Testis (tissue), 3 donors: ENCODE data around the gene CDK8. TPM values are rescaled to one million over a fixed set of nuclear protein-coding genes. Genes with fewer than 3 reads are reported as not detected.

Experiments
- DNase-seq: peaks from one replicate; pipeline ENCODE4 v3.0.0-alpha.2; 2019
- H3K27ac ChIP-seq, 2 donors: fragments of 200-600 bp; sonication (generic); one replicate each; pipeline ENCODE4 v1.5.1; 2019
- H3K27me3 ChIP-seq: fragments of 200-600 bp; sonication (generic); one replicate; pipeline ENCODE4 v1.5.1; 2019
- H3K36me3 ChIP-seq: fragments of 200-600 bp; sonication (generic); one replicate; pipeline ENCODE4 v1.5.1; 2017; ENCODE audit warnings: low read depth; ENCODE audit errors: missing control alignments
- H3K4me1 ChIP-seq: fragments of 200-600 bp; sonication (generic); one replicate; pipeline ENCODE4 v1.5.1; 2019
- H3K4me3 ChIP-seq, 2 donors: fragments of 200-600 bp; sonication (generic); one replicate each; pipeline ENCODE4 v1.5.1; 2017 to 2019
- H3K9me3 ChIP-seq: fragments of 200-600 bp; sonication (generic); one replicate; pipeline ENCODE4 v1.5.1; 2017
- POLR2A ChIP-seq: fragments of 450-650 bp; IDR thresholded peaks from one replicate; pipeline ENCODE4 v1.6.1; 2017; ENCODE audit warnings: antibody characterized with exemption, mild to moderate bottlenecking, moderate library complexity
- WGBS, 2 donors: methylation state at CpG; one replicate each; pipeline ENCODE4 v1.1.5; 2018; 5-methylcytosine and 5-hydroxymethylcytosine counted together
- intact Hi-C: fragments of 100-400 bp; cut with DNase I; formaldehyde crosslinking; loops from one replicate; pipeline ENCODE4 v1.15.1; 2023; ENCODE audit warnings: low total_unique reads
- polyA plus RNA-seq: library from polyadenylated mRNA; stranded (reverse); fragments of 350-450 nt; fragmentation: Illumina TruSeq; extraction: RNeasy Lipid Tissue Mini Kit (QIAGEN cat#74804); gene quantifications from one replicate; pipeline ENCODE4 v1.2.3, GENCODE V29; 2014; ENCODE audit warnings: low read depth, low replicate concordance; ENCODE audit not compliant: insufficient read depth
- total RNA-seq, 2 donors: library from RNA; depleted of rRNA; stranded (reverse); fragments of >200 nt; gene quantifications; one replicate each; pipeline ENCODE4 v1.2.3, GENCODE V29; 2016
- TF ChIP-seq, protein P1 (sequence below), 3 experiments: fragments of 450-650 bp in 2 of 3; fragments of 200-600 bp in 1 of 3; sonication (generic) in 1 of 3; IDR thresholded peaks; one replicate each; pipeline ENCODE4 v1.5.1; 2016 to 2019; ENCODE audit warnings: antibody characterized with exemption in 3 of 3, mild to moderate bottlenecking in 2 of 3, moderate library complexity in 1 of 3

The CDK8 gene
- total and polyA plus RNA-seq, 3 donors from 2014 or later: 16.5 to 31.7 (median 27.1) TPM

DNA sequence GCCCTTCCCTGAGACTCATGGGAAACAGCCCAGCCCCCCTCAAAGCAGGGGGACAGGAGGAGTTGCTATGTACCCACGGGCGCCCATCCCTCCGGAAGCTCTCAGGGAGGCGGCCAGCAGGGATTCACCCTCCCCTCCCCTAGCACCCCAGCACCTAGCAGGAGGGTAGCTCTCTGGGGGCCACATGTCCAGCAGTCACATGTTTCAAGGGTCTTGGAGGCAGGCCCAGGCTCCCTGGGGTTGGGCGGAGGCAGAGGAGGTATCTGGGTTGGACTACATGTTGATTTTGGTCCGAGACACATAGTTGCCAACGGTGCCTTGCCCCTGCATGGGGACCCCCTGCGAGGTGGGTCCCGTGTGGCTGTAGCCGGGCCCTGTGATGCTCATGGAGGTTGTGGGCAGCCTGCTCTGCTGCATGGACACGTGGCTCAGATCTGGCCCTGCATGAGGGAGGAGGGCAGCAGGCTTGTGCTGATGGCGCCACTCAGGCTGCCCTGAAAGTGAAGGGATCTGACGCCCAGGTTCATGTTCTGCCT is 24.8 kb upstream of the CDK8 start:
- no peaks in the 10 kb centered on the region for H3K36me3 ChIP-seq
- H3K4me3 ChIP-seq: no peak overlapping the region
- intact Hi-C loops: no loop called here
- no peaks in the 10 kb centered on the region for H3K4me1 ChIP-seq
- H3K9me3 ChIP-seq: no peaks in the 10 kb centered on the region
- no peaks in the 10 kb centered on the region for H3K27me3 ChIP-seq
- DNase-seq: no peak
- WGBS, 2 donors: 90 to 100% methylated on average over 4 to 13 of the region's 13 CpGs
- TF ChIP-seq POLR2A: no peak
- TF ChIP-seq, protein P1, sequence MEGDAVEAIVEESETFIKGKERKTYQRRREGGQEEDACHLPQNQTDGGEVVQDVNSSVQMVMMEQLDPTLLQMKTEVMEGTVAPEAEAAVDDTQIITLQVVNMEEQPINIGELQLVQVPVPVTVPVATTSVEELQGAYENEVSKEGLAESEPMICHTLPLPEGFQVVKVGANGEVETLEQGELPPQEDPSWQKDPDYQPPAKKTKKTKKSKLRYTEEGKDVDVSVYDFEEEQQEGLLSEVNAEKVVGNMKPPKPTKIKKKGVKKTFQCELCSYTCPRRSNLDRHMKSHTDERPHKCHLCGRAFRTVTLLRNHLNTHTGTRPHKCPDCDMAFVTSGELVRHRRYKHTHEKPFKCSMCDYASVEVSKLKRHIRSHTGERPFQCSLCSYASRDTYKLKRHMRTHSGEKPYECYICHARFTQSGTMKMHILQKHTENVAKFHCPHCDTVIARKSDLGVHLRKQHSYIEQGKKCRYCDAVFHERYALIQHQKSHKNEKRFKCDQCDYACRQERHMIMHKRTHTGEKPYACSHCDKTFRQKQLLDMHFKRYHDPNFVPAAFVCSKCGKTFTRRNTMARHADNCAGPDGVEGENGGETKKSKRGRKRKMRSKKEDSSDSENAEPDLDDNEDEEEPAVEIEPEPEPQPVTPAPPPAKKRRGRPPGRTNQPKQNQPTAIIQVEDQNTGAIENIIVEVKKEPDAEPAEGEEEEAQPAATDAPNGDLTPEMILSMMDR (IDR thresholded peaks at IDR 0.05): no peak
- no peak overlapping the region for H3K27ac ChIP-seq

DNA sequence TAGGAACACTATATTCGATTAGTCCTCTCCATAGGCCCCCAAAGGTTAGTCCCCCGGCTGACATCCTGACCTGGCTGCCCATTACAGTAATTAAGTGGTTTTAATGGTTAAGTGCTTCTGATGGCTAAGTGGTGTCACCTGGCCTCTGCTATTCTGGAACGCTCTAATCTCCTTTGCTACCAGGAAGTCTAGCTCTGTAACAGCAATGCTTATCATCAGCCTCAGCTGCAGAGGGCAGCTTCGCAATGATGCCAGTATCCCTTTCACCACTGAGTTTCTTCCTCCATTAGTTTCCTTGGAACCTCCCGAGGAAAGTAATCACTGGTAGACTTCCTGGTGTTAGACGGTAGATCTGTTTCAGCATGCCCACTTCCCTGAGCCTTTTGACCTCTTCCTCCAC is 23.2 kb upstream of the CDK8 start:
- Histone ChIP-seq H3K27ac (no peak overlapping the region), H3K27me3 (no peaks in the 10 kb centered on the region), H3K36me3 (no peaks in the 10 kb centered on the region), H3K9me3 (no peaks in the 10 kb centered on the region), H3K4me1 (no peaks in the 10 kb centered on the region), H3K4me3 (no peak overlapping the region)
- WGBS, 2 donors: 72 to 80% methylated on average over 6 of the region's 6 CpGs
- intact Hi-C loops: no loop called here
- DNase-seq: no peak
- no peak for TF ChIP-seq POLR2A
- TF ChIP-seq, protein P1 (IDR thresholded peaks at IDR 0.05): no peak

- H3K9me3 ChIP-seq: no peaks in the 10 kb centered on the region
- intact Hi-C loops: no loop called here
- 68 to 69% methylated on average over 1 of the region's 1 CpG for WGBS, 2 donors
- H3K27ac ChIP-seq: no peak overlapping the region
- no peaks in the 10 kb centered on the region for H3K27me3 ChIP-seq
- DNase-seq: no peak
- no peak for TF ChIP-seq POLR2A
- TF ChIP-seq, protein P1 (IDR thresholded peaks at IDR 0.05): no peak
- H3K36me3 ChIP-seq: no peaks in the 10 kb centered on the region
- H3K4me1 ChIP-seq: no peaks in the 10 kb centered on the region
- no peak overlapping the region for H3K4me3 ChIP-seq
These were observed 17.6 kb upstream of the CDK8 start for GRCh38 chr13:26236296-26236695.

DNA sequence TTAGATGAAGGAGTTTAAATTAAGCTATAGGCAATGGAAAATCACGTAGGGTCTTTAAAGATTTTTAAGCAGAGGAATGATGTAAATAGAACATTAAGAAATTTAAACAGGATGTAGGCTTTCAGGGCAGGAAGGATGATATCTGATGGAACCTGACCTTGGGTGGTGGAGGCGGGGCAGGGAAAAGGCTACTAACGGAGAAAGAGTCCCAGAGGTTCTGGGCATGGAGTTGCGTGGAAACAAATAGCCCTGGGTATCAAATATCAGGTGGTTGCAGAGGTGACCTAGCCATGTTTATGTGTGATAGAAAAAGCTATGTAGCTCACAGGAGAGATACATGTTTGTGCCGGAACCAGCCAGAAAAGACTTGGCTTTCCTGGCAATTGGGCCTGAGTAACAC is 7.8 kb upstream of the CDK8 start:
- intact Hi-C loops: no loop called here
- Histone ChIP-seq H3K4me1 (no peaks in the 10 kb centered on the region), H3K27ac (no peak overlapping the region), H3K9me3 (no peaks in the 10 kb centered on the region), H3K4me3 (no peak overlapping the region), H3K27me3 (no peaks in the 10 kb centered on the region), H3K36me3 (no peaks in the 10 kb centered on the region)
- WGBS, 2 donors: 38 to 64% methylated on average over 5 of the region's 5 CpGs
- no peak for DNase-seq
- TF ChIP-seq, protein P1 (IDR thresholded peaks at IDR 0.05): no peak
- TF ChIP-seq POLR2A: no peak

GRCh38 chr13:26247011-26247410 is 6.9 kb upstream of the CDK8 start:
- intact Hi-C loops: no loop called here
- TF ChIP-seq, protein P1 (IDR thresholded peaks at IDR 0.05): no peak
- no peak for TF ChIP-seq POLR2A
- Histone ChIP-seq H3K4me3 (no peak overlapping the region), H3K4me1 (no peaks in the 10 kb centered on the region), H3K27ac (no peak overlapping the region), H3K36me3 (no peaks in the 10 kb centered on the region), H3K9me3 (no peaks in the 10 kb centered on the region), H3K27me3 (no peaks in the 10 kb centered on the region)
- 67 to 85% methylated on average over 2 of the region's 2 CpGs for WGBS, 2 donors
- DNase-seq: no peak
